EH (cell line): ENCODE measurements around the gene ABHD1.
A peak's percentile ranks its signal among the peaks of the same experiment; 100 is the strongest.
"Not testable (repeated sequence)": the region's sequence is repeated elsewhere in the genome, so short reads cannot be mapped to it uniquely, and the experiment has no call there.

Source experiments
- DNase-seq: peaks from one replicate; pipeline ENCODE4 v3.0.0-alpha.2; 2015; ENCODE audit warnings: low read depth

The ABHD1 gene

GRCh38 chr2:27123302-27124150 is at the start of gene ABHD1:
Gene ABHD1, plus strand, starts transcription at chr2:27123815. Its CDS starts 134 bp downstream, at chr2:27123949.
- DNase-seq = peak; percentile 33

GRCh38 chr2:27074738-27075565 is 48.7 kb upstream of the ABHD1 start:
- DNase-seq = no peak

GRCh38 chr2:27075566-27075871 is 48.1 kb upstream of the ABHD1 start:
- not testable (repeated sequence) for DNase-seq

- no peak for DNase-seq
Observed at GRCh38 chr2:27076323-27076722, 47.3 kb upstream of the ABHD1 start.

- DNase-seq = no peak
Observed at GRCh38 chr2:27077231-27077630, 46.4 kb upstream of the ABHD1 start.

- peak; percentile 98 for DNase-seq
Observed at GRCh38 chr2:27078267-27079194, 45.1 kb upstream of the ABHD1 start, which contains the start of gene EMILIN1. Gene EMILIN1, plus strand, starts transcription at chr2:27078615. Its CDS starts 451 bp downstream, at chr2:27079066.

GRCh38 chr2:27079233-27080139 is 44.1 kb upstream of the ABHD1 start:
- peak; percentile 26 for DNase-seq

GRCh38 chr2:27080140-27080469 is 43.5 kb upstream of the ABHD1 start:
- DNase-seq = no peak

- no peak for DNase-seq
Observed at GRCh38 chr2:27080603-27080936, 43.0 kb upstream of the ABHD1 start.

- no peak for DNase-seq
Observed at GRCh38 chr2:27081984-27082772, 41.4 kb upstream of the ABHD1 start.

GRCh38 chr2:27082773-27083409 is 40.7 kb upstream of the ABHD1 start:
- DNase-seq = no peak

- no peak for DNase-seq
Observed at GRCh38 chr2:27083410-27084296, 40.0 kb upstream of the ABHD1 start.

- DNase-seq = no peak
Observed at GRCh38 chr2:27084297-27085061, 39.1 kb upstream of the ABHD1 start.

GRCh38 chr2:27085062-27085672 is 38.4 kb upstream of the ABHD1 start:
- no peak for DNase-seq

- DNase-seq = peak; percentile 76
Observed at GRCh38 chr2:27085673-27086089, 37.9 kb upstream of the ABHD1 start.

- peak; percentile 91 for DNase-seq
Observed at GRCh38 chr2:27086090-27086723, 37.4 kb upstream of the ABHD1 start.
